Caco-2 (cell line): ENCODE results near the gene SRPRA. TPM values are rescaled to one million over a fixed set of nuclear protein-coding genes. Genes with fewer than 3 reads are reported as not detected.

Source experiments
- BruUV-seq: library from RNA; stranded (reverse); fragments of 400-500 nt; replicated peaks from 2 replicates; lab custom pipeline; 2021; lab: Mats Ljungman, UMichigan
- CTCF ChIA-PET: fragments of 300-600 bp; sonication (Branson Sonifier 250); formaldehyde crosslinking; loops from one replicate; lab custom pipeline; 2022; ENCODE audit warnings: antibody characterized with exemption; lab: Charles Lee
- POLR2A ChIA-PET: fragments of 300-600 bp; sonication (Branson Sonifier 250); formaldehyde crosslinking; loops from one replicate; lab custom pipeline; 2022; ENCODE audit warnings: antibody characterized with exemption; lab: Charles Lee
- DNase-seq, 2 experiments: peaks; one replicate each; pipeline versions ENCODE4 v3.0.0 to v3.0.0-alpha.2; 2020 to 2022
- H3K27me3 ChIP-seq: replicated peaks from 2 replicates; pipeline ENCODE4 v1.6.0; 2011; ENCODE audit warnings: low read length; ENCODE audit not compliant: control insufficient read depth, insufficient read depth
- H3K36me3 ChIP-seq: 2 replicates; pipeline ENCODE4 v1.5.1; 2011; ENCODE audit warnings: low read length; ENCODE audit not compliant: control insufficient read depth, insufficient read depth
- H3K4me1 ChIP-seq: fragments of 250-450 bp; sonication (Bioruptor Pico); 2 replicates; pipeline ENCODE4 v1.5.1; 2020; ENCODE audit warnings: mild to moderate bottlenecking
- H3K4me3 ChIP-seq: 2 replicates; pipeline ENCODE4 v1.5.1; 2011; ENCODE audit warnings: low read depth, mild to moderate bottlenecking, control low read depth, low read length
- H3K9me3 ChIP-seq: fragments of 250-450 bp; sonication (Bioruptor Pico); 2 replicates; pipeline ENCODE4 v1.5.1; 2020; ENCODE audit warnings: mild to moderate bottlenecking, moderate library complexity
- H3K27ac Mint-ChIP-seq: one replicate; pipeline ENCODE4 v1.8.0; 2022; ENCODE audit warnings: mixed read lengths; ENCODE audit not compliant: unreplicated experiment
- H3K27me3 Mint-ChIP-seq: one replicate; pipeline ENCODE4 v1.8.0; 2022; ENCODE audit warnings: mixed read lengths; ENCODE audit not compliant: insufficient read depth, unreplicated experiment
- H3K36me3 Mint-ChIP-seq: one replicate; pipeline ENCODE4 v1.8.0; 2022; ENCODE audit warnings: mild to moderate bottlenecking, mixed read lengths; ENCODE audit not compliant: insufficient read depth, unreplicated experiment
- H3K4me1 Mint-ChIP-seq: one replicate; pipeline ENCODE4 v1.8.0; 2022; ENCODE audit warnings: low read depth, mixed read lengths; ENCODE audit not compliant: unreplicated experiment
- H3K4me3 Mint-ChIP-seq: one replicate; pipeline ENCODE4 v1.8.0; 2022; ENCODE audit warnings: mild to moderate bottlenecking, moderate library complexity, mixed read lengths; ENCODE audit not compliant: unreplicated experiment
- H3K9me3 Mint-ChIP-seq: one replicate; pipeline ENCODE4 v1.8.0; 2022; ENCODE audit warnings: mixed read lengths; ENCODE audit not compliant: unreplicated experiment
- CTCF ChIP-seq, 2 experiments: fragments of 200-600 bp in 1 of 2; IDR thresholded peaks; 1 replicate in 1 of 2; 2 replicates in 1 of 2; pipeline versions ENCODE4 v1.5.1 to v1.8.0; 2011 to 2022; ENCODE audit warnings: antibody characterized with exemption in 1 of 2, control low read depth in 1 of 2, inconsistent platforms in 1 of 2, low read depth in 1 of 2, low read length in 1 of 2, mild to moderate bottlenecking in 1 of 2, moderate library complexity in 1 of 2; ENCODE audit not compliant: insufficient read depth in 1 of 2, severe bottlenecking in 1 of 2, unreplicated experiment in 1 of 2
- intact Hi-C: fragments of 100-400 bp; cut with micrococcal nuclease; formaldehyde crosslinking; loops from one replicate; pipeline ENCODE4 v1.10.0; 2022; ENCODE audit not compliant: unreplicated experiment
- total RNA-seq: library from RNA; stranded (reverse); gene quantifications from 2 replicates; pipeline ENCODE4 v1.2.3, GENCODE V29; 2022

SRPRA gene
- total RNA-seq, 1 experiment from 2014 or later = 191 TPM

DNA sequence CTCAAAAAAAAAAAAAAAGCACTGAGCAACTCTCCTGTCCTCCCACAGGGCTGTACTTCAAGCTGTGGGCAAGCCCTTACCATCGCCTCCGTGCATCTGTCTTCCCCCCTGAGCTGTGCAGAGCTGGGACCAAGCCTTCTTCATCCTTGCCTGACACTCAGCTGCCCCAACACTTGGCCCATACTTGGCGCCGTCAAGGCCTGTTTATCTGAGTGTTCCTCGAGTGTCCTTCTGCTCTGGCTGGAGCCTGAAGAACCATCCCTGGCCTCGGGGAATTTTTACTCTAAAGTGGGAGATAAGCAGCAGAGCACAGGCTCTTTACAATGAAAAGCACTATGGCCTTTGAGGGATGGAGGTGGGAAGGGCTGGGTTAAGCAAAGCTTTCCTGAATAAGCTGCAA lies 12.6 kb upstream of the SRPRA start:
- POLR2A ChIA-PET = interaction anchor here (2.6 kb wide), 1 partner anchor 12 kb away, joined by 14 read pairs; the partner anchor contains the start of genes FOXRED1 and SRPRA
- BruUV-seq = no TSS peak
- no peaks in the 10 kb centered on the region for H3K27me3 ChIP-seq
- peaks cover 7% of the 10 kb centered on the region for H3K4me1 ChIP-seq
- peak overlapping the region; percentile 96 for H3K4me3 Mint-ChIP-seq
- CTCF ChIA-PET = no interaction called here
- no peak overlapping the region for H3K27ac Mint-ChIP-seq
- no peak overlapping the region for H3K4me3 ChIP-seq
- intact Hi-C loops = no loop called here
- TF ChIP-seq CTCF (IDR thresholded peaks at IDR 0.05; ENCODE audit: insufficient read depth in 1 of 2, low read depth in 1 of 2, low read length in 1 of 2, severe bottlenecking in 1 of 2, unreplicated experiment in 1 of 2) = no peak
- DNase-seq = no peak
- H3K27me3 Mint-ChIP-seq = no peaks in the 10 kb centered on the region
- no peaks in the 10 kb centered on the region for H3K9me3 Mint-ChIP-seq
- H3K4me1 Mint-ChIP-seq = peaks cover 11% of the 10 kb centered on the region
- no peaks in the 10 kb centered on the region for H3K9me3 ChIP-seq
- H3K36me3 Mint-ChIP-seq = peaks cover 21% of the 10 kb centered on the region
- no peaks in the 10 kb centered on the region for H3K36me3 ChIP-seq

DNA sequence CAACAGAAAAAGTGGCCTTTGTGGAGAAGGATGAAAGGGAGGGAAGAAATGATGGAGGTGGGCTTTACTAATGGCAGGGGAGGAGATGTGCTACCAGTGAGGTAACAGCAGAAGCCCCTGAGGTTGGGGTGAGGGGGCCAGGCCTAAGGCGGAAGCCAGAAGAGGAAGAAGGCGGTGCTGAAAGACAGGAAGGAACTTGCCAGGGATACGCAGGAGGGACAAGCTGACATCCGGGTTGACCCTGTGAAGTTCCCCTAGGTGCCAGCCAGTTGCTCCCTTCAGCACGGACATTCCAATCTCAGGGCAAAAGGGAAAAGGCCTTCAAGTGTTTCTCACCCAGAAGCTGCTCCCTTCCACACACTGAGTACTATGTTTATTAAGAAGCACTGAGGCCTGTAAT lies 11.9 kb upstream of the SRPRA start:
- no peak overlapping the region for H3K4me3 Mint-ChIP-seq
- no peaks in the 10 kb centered on the region for H3K9me3 ChIP-seq
- no peaks in the 10 kb centered on the region for H3K27me3 ChIP-seq
- H3K36me3 ChIP-seq = peaks cover 3% of the 10 kb centered on the region; the same call in 1 of the 2 replicates
- intact Hi-C loops = no loop called here
- no TSS peak for BruUV-seq
- ChIA-PET POLR2A (no interaction called here), CTCF (no interaction called here)
- no peak overlapping the region for H3K27ac Mint-ChIP-seq
- no peaks in the 10 kb centered on the region for H3K27me3 Mint-ChIP-seq
- H3K4me3 ChIP-seq = no peak overlapping the region
- H3K9me3 Mint-ChIP-seq = no peaks in the 10 kb centered on the region
- H3K36me3 Mint-ChIP-seq = peaks cover 24% of the 10 kb centered on the region
- peaks cover 11% of the 10 kb centered on the region for H3K4me1 Mint-ChIP-seq
- no peak for TF ChIP-seq CTCF (IDR thresholded peaks at IDR 0.05; ENCODE audit: insufficient read depth in 1 of 2, low read depth in 1 of 2, low read length in 1 of 2, severe bottlenecking in 1 of 2, unreplicated experiment in 1 of 2)
- peaks cover 7% of the 10 kb centered on the region for H3K4me1 ChIP-seq
- no peak for DNase-seq

DNA sequence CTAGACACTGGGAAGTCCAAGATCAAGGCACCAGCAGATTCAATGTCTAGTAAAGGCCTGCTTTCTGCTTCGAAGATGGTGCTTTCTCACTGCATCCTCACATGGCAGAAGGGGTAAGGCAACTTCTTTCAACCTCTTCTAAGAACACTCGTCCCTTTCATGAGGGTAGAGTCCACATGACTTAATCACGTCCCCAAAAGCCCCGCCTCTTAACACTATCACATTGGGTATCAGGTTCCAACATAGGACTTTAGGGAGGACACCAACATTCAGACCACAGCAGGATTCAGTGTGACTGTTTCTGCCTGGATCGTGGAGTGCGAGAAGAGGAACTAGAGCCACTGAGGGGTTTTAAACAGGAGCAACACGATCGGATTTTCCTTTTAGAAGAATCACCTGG lies 10.5 kb upstream of the SRPRA start:
- Histone ChIP-seq H3K4me3 (no peak overlapping the region), H3K36me3 (peaks cover 7% of the 10 kb centered on the region; the same call in 1 of the 2 replicates), H3K9me3 (no peaks in the 10 kb centered on the region), H3K27me3 (no peaks in the 10 kb centered on the region), H3K4me1 (peaks cover 7% of the 10 kb centered on the region)
- TF ChIP-seq CTCF (IDR thresholded peaks at IDR 0.05; ENCODE audit: insufficient read depth in 1 of 2, low read depth in 1 of 2, low read length in 1 of 2, severe bottlenecking in 1 of 2, unreplicated experiment in 1 of 2) = no peak
- Mint-ChIP-seq H3K27me3 (no peaks in the 10 kb centered on the region), H3K4me3 (no peak overlapping the region), H3K27ac (no peak overlapping the region), H3K36me3 (peaks cover 38% of the 10 kb centered on the region), H3K9me3 (no peaks in the 10 kb centered on the region), H3K4me1 (peaks cover 11% of the 10 kb centered on the region)
- BruUV-seq = no TSS peak
- no peak for DNase-seq
- ChIA-PET POLR2A (no interaction called here), CTCF (interaction anchor here (0.6 kb wide), 1 partner anchor 828 kb away, joined by 3 read pairs; no protein-coding TSS in a partner anchor)
- intact Hi-C loops = no loop called here
